SU-DHL-6 (cell line): ENCODE measurements around the gene PRR33.

Experiments used
- CTCF ChIP-seq: fragments of 200-600 bp; sonication (generic); IDR thresholded peaks from one replicate; pipeline ENCODE4 v1.5.1; 2017; ENCODE audit warnings: antibody characterized with exemption, mild to moderate bottlenecking, low read length, moderate library complexity; ENCODE audit not compliant: insufficient read depth, poor library complexity, severe bottlenecking
- EZH2phosphoT487 ChIP-seq: fragments of 200-600 bp; sonication (generic), shearing (Covaris generic); conservative IDR thresholded peaks from 2 replicates; pipeline ENCODE4 v1.6.1; 2018; ENCODE audit warnings: mild to moderate bottlenecking, antibody characterized with exemption, low read length, moderate library complexity, mixed read lengths

DNA sequence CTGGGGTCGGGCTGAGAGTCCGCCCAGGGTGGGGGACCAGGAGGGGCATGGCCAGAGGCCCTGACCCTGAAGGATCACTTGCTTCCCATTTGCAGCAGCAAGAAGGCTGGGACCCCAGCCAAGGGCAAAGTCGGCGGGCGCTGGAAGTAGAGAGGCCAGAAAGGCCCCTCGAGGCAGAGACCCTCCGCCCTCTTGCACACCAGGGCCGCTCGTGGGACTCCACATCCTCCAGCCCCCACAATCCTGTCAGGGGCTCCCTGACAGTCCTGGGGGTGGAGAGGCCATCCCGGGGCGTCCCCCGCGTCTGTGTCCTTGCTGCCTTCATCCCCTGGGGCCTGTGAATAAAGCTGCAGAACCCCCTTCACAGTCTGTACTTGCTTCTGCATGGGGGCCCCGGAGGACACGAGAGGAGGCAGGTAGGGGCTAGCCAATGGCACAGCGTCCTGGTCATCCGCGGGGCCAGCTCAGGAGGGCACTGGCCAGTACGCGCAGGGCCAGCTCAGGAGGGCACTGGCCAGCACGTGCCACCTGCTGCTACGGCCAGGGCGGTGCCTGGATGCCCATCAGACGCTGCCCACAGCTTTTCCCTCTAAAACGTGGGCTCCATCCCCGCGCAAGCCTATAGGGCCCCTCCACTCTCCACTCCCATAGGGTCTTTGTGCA is 46.8 kb upstream of the PRR33 start:
- TF ChIP-seq CTCF (no peak), EZH2phosphoT487 (no peak)
